OCI-LY1 (cell line): Measurements from ENCODE around the gene CD101.

ENCODE experiments used
- EZH2 ChIP-seq: fragments of 200-600 bp; sonication (generic), shearing (Covaris generic); IDR thresholded peaks from 2 replicates; pipeline ENCODE4 v1.8.0; 2017; ENCODE audit warnings: borderline replicate concordance, mixed run types, mild to moderate bottlenecking, antibody characterized with exemption, low read length, moderate library complexity, mixed read lengths
- TF ChIP-seq, protein P1 (sequence below): fragments of 200-600 bp; sonication (generic), shearing (Covaris generic); IDR thresholded peaks from 2 replicates; pipeline ENCODE4 v1.5.1; 2017; ENCODE audit warnings: mild to moderate bottlenecking, antibody characterized with exemption, low read length, moderate library complexity, mixed read lengths

DNA sequence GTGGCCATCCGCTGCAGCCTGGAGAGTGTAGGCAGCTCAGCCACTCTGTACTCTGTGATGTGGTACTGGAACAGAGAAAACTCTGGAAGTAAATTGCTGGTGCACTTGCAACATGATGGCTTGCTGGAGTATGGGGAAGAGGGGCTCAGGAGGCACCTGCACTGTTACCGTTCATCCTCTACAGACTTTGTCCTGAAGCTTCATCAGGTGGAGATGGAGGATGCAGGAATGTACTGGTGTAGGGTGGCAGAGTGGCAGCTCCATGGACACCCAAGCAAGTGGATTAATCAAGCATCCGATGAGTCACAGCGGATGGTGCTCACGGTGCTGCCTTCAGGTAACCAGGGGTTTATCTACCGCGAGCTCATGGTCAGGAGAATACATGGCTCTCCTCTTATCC lies 24.0 kb downstream of the CD101 start:
- TF ChIP-seq, protein P1, sequence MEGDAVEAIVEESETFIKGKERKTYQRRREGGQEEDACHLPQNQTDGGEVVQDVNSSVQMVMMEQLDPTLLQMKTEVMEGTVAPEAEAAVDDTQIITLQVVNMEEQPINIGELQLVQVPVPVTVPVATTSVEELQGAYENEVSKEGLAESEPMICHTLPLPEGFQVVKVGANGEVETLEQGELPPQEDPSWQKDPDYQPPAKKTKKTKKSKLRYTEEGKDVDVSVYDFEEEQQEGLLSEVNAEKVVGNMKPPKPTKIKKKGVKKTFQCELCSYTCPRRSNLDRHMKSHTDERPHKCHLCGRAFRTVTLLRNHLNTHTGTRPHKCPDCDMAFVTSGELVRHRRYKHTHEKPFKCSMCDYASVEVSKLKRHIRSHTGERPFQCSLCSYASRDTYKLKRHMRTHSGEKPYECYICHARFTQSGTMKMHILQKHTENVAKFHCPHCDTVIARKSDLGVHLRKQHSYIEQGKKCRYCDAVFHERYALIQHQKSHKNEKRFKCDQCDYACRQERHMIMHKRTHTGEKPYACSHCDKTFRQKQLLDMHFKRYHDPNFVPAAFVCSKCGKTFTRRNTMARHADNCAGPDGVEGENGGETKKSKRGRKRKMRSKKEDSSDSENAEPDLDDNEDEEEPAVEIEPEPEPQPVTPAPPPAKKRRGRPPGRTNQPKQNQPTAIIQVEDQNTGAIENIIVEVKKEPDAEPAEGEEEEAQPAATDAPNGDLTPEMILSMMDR = no peak
- TF ChIP-seq EZH2 = no peak
